Heart left ventricle (tissue), 13 donors: ENCODE results near the gene GDI1.

Experiments used
- CTCF ChIP-seq, 12 donors: fragments of 200-600 bp; sonication (generic) in 4 of 12; IDR thresholded peaks; one replicate each; pipeline versions ENCODE4 v1.5.0 to v1.8.0; 2018 to 2022; ENCODE audit warnings: antibody characterized with exemption in 12 of 12, mild to moderate bottlenecking in 5 of 12
- POLR2A ChIP-seq, 2 donors: fragments of 450-650 bp; IDR thresholded peaks; one replicate each; pipeline ENCODE4 v1.6.1; 2017; ENCODE audit warnings: antibody characterized with exemption in 2 of 2, mild to moderate bottlenecking in 2 of 2, moderate library complexity in 2 of 2
- donor health status: ischemic (EF 13 %, LVEDD 7.1; RV severe dilation, severe dysfunction).
- donor health status: DM: no; HTN: yes; CAD: no.
- donor health status: DM: no; HTN: no; CAD: no.
- donor health status: ischemic (EF 25% LVEDD 6.9; RV normal size, moderate dysfunction).
- donor health status: ischemic (EF 25% LVEDD 5.7; RV mildly dilated, moderate dysfunction).
- donor health status: ischemic (EF 35%, LVEDD 5.7; RV mildly dilated, moderate dysfunction).
- donor health status: nonischemic (EF 11% LVEDD 7.7; RV severe dilation, severe dysfunction).
- donor health status: DM: yes; HTN: yes; CAD: no.
- donor health status: PGD.
- donor health status: ischemic (EF 29% LVEDD 5.4; RV normal size, mild dysfunction).
- donor health status: nonischemic (EF 23%, LVEDD 6.1; RV moderate dilation, normal function).

DNA sequence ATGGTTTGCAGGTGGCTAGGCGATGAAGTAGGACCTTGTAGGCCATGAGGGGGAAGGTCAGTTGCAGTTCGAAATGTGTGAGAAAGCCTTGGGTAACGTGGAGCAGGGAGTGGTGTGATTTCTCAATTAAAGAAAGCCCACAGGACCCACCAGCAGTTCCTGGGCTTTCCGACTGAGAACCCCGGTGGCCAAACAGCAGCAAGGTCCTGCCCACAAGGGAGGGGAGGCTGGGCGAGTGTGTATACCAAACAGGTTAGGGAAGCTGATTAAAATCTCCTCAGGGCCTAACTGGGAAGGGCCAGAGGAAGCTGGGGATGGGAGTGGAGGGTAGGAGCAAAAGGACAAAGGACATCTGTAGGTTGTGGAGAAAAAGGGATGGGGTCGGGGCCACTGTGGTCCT is 6.0 kb upstream of the GDI1 start:
- no peak for TF ChIP-seq POLR2A (IDR thresholded peaks at IDR 0.05)
- no peak for TF ChIP-seq CTCF (IDR thresholded peaks at IDR 0.05)
